NCI-H748 (cell line): ENCODE results near the gene PARD3B.

Source experiments
- DNase-seq: peaks from one replicate; lab custom pipeline; 2025; ENCODE audit not compliant: unreplicated experiment; lab: John Stamatoyannopoulos, UW

Gene PARD3B

DNA sequence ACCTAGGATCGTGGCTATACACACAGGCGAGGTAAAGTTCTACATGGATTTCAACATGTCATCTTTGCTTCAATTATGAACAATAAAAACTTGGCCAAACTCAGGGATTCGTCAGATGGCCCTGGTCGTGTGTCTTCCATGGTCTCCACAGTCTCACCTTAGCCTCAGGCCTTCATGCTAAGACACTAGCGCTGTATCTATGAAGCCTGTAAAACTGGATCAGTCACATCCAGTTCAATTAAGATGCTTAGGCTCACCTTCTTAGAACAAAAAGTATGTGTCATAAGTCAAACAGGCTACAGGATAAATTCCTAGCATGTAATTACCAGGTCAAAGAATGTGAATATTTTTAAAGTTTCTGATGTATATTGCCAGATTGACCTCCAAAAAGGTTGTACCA is 1023.3 kb downstream of the PARD3B start:
- DNase-seq, result no peak

DNA sequence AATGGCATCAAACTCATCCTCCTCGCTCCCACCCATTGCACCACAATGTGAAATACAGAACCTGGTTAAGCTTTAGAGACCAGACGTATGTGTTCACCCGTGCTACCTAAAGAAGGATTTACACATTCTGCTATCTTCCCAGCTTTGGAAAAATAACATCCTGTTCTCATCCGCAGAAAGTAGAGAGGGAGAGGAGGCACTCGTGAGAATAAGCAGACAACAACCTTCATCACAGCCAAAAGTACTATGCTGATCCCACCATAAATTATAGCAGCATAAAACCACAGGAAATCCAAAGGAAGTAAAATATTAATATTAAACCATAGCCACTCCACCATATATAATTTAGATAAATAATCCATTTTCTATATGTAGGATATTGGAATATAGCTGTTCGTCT is 1025.4 kb downstream of the PARD3B start:
- DNase-seq, result no peak

DNA sequence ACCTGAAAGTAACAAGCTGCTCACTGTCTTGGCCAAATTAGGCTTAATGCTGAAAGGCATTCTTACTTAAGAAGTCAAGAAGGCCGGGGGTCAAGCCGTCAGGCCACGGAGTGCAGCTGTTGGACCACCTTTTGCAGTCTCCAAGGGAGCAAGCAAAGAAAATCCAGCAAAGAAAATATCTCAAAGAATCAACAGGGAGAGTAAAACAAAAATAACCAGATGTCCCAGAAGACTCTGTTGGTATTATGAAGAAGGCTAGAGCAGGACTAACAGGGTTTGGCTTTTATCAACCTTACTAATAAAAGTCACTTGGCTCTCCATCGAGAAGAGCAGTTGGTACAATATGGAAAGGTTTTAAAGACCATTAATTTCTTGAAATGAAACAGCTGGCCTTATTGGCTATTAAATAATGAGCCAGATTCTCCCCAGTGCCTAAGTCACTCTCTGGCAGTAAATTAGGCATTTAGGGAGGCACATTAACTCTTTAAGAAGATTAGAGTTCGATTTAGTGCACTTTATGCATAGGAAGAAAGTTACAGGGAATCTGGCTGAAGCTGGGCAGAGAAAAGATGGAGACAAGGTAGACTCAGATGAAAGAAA is 1026.2 kb downstream of the PARD3B start:
- DNase-seq, result no peak

DNA sequence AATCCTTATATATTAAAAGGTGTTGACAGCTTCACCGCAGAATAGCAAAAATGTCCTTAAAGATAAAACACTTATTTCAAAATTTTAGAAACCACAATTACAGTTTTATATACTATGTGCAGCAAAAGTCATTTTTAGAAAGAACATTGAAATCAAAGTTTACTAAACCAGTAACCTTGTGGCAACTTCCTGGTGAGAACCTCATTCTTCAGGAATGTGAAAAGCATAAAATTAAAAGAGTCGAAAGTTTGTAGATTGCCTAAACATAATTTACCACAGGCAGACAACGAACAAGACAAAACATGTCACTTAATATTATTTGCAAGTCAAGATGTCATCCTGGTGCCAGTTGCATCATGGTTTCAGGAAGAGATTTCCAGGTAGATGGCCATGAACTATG is 1028.7 kb downstream of the PARD3B start:
- DNase-seq, result no peak

DNA sequence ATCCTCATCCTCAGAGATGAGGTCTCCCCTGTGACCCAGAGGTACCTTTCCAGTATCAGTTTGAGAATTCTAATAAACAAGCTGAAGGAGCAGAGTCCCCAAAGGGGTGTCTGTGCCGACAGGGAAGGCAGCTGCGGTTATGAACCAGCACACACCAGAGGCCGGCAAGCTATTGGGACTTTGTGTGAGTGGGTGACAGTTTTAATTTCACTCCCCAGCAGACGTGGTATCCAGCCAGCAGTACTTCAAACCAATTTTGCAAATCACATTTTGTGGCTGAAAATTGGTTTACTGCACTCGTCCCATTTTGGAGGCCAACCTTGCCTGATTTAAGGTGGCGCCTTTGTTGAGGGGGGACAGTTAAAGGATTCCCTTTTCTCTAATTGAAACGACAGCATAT is 1034.1 kb downstream of the PARD3B start:
- no peak for DNase-seq

DNA sequence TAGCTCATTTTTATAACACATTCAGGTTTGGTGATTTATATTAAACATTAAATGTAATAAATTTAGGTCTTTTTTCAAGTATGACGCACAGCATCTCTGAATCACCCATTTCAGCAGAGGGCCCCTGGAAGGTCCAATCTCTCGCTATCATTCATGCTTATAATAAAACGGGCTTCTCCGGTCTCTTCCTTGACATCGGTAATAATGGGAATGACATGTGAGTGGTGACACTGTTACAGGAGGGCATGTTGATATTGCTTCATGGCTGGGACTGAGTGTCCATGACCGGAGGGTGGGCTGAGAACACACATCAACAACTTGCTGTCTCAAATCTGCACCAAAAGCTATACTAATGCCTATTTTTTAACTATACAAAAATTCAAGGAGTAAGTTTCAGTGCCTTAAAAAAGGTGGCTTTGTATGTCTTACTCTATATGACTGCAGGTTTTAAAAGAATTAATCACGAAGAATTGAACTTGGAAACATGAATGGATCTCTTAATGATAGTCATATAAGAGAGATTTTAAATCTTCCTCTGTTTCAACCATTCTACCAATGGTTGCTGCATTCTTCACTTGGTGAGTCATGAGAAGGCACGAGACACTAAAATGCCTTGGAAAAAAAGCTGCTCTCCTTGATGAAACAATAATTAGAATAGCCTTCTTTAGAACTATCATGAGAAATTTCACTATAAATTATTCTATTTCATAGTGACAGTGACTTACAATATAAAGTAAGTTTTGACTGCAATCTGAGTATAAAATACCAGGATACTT is 1035.1 kb downstream of the PARD3B start:
- DNase-seq, result no peak

DNA sequence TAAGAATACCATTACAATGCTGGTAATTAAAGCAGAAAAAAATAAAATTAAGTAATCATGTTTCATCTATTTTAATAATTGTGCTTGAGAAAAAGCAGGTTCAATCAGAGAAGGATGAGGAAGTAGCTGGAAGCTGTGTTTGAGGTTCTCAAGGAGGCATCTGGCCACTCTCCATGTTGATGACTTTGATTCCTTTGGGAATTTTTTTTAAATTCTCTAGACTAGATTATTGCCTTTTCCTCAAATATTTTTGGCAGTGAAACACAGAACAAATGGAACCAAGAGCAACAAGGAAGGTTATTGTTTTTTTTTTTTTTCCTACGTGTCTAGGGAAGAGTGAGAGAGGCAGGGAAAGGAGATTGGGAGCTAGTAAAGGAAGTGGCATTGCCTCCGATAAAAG is 1037.1 kb downstream of the PARD3B start:
- DNase-seq, result no peak

DNA sequence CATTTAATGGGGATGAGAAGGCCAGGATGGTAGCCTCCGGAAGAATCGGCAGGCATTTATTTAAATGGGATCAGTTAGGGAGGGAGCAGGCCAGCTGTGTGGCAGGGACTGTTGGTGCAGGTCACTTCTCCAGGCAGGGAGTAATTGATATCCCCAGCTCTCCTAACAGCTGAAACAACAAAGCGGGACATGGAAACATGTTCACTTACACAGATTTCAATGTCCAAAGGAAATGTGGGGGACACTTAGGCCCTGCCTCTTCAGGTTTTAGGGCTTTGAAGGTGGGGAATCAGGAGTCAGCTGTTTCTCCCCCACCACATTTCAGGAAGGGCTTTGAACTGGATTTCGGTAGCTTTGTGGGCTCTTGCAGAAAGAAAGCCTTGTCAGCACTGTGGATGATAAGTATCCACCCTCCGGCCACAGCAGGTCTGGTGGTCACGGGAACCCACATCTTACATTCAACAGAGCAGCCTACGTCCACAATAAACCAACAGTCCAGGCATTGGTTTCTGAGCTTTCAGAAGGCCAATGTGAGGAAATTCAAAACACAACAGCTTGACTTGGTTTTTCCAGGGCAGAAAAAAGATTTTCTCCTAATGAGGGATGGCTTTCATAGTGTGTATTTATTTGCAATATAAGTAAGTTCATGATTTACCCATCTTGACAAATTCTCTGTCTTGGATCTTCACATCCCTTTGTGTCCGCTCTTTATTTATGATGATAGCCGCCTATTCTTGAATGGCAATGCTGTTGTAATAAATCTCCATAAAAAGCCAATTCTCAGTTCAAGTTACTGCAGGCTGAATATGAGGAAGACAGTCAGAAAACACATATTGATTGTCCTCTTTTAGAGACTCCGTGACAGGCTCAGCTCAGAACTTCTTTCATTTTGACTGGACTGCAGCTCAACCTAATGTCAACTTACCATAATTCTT is 1040.4 kb downstream of the PARD3B start:
- peak; percentile 94 for DNase-seq

DNA sequence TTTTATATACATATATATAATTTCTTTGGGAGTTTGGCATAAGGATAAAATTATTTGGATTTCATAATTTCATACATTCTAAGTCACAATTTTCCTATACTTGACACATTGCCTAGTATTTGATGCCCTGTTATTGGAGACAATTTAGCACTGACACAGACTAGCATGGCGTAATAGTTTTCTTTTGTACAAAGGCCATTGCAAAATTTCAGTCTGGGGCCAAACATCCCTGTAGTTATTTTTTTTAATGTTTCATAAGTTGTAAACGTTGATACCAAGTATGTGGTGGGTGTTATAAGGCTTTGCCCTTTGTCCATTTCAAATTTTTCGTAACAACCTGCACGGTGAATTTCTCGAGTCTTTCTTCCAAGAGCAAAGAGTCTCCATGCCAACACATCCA is 1041.4 kb downstream of the PARD3B start:
- DNase-seq, result no peak

DNA sequence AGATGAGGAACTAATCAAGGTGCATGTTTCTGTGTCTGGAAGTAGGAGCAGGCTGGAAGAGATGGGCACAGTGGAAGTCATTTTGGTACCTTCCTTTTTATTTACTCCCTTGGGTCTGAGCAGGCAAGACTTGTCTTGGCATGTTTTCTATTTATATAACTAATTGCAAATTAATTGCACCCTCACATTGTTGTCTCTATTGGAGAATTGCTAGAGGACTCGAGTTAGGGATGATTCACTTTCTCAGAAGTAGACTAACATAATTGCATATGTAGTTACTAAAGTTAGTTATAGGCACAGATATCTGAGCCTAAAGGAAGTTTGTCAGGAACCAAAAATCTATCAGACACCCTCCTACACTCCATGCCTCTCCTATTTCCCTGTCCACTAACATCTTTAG is 1044.2 kb downstream of the PARD3B start:
- DNase-seq, result peak; percentile 74

DNA sequence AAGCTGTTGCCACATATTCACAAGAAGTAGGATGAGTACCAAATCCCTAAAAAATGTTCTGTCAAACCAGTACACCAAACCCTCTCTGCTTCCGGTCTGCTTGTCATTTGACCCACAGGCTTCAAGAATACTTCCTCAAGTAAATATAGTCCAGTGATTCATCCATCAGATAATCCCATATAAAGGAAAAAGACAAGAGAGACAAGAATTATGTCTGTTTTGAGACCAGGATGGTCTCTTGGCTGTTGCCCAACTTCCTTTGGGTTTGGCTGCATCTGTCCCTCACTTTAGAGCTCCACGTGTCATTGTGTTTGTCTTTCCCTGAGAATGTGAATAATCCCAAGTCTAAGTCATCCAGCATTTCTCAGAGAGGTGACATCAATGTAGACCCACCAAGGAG is 1045.5 kb downstream of the PARD3B start:
- peak; percentile 40 for DNase-seq

DNA sequence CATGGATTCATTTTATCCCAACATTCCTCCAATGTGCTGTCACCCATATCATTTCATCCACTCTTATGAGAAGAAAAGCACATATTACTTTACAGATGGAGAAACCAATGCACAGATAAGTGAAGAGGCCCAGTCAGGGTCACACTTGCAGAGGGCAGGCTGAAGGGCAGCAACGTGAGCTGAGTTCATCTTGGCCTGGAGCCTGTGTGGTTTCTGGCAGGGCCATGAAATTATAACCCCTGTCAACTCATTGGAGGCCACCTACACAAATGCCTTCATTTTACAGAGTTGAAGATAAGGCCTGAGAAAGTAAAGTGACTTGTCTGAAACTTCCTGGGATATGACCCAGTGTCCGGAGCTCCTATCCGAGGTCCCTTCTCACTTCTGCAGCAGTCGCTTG is 1048.6 kb downstream of the PARD3B start:
- DNase-seq, result no peak

DNA sequence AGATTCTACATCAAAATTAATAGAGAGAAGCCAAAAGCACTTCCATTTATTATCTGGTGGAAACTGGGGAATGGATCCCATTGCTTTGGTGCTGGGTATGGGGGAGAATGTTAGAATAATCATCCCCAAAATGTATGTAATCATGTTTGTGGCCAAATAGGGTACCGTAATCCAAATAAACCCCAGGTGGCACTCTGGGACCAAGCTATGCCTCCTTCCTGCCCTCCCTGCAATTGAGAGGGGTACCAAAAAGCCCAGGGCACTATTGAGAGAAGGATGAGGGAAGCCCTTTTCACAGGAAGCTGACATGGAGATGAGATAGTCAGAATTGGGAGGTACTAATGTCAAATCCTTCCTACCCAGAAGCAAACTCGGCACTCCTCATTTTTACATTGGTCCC is 1051.3 kb downstream of the PARD3B start:
- DNase-seq, result no peak

DNA sequence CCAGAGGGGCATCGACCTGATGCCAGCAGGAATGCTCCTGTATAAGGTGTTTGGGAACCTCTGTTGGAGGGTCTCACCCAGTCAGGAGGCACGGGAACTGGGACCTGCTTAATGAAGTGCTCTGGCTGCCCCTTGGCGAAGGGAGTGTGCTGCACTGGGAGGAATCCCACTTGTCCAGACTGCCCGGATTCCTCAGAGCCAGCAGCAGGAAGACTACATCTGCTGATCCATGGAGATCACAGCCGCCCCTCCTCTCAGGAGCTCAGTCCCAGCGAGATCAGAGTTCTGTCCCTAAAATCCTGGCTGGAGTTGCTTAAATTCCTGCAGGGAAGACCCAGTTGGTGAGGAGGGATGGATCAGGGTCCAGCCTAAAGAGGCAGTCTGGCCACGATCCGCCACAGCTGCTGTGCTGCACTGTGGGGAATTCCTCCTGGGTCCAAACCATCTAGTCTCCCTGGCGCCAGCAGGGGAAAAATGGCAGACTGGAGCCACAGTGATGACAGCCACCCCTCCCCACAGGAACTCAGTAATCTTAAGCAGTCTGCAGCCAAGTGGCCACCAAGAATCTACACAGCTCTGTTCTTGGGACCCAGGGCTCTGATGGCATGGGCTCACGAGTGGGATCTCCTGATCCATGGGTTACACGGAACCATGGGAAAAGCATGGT is 1060.5 kb downstream of the PARD3B start:
- no peak for DNase-seq

DNA sequence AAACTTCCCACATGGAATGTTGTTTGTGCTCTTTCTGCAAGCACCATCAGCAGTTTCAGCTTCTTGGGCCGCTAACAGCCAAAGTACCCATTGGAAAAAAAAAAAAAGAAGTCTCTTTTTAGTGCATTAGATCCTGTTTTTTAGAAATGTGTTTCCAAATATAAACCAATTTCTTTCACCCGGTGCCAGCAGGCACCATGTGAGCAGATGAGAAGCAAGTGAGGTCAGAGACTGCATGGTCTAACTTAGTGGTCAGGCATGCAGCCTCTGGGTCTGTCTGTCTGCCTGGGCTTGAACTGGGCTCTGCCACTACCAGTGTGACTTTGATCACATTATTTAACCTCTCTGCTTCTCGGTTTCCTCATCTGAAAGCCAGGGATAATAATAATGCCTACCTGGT is 1061.9 kb downstream of the PARD3B start:
- DNase-seq, result no peak

DNA sequence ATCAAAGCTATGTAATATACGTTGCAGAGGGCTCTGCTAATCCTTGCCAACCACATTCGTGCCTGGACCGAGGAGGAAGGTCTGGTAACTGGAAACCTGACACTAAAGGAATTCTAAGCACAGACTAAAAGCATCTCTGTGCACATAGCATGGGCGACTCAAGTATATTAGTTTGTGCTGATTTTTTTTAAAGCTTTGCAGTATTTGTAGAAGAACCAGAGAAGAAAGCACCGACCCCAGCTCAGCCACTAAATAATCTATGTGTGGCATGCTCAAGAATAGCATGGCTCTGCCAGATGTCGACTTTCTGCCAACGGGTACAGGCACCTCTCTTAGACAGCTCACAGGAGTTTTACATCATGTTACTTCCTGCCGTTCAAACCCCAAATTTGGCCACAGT is 1063.8 kb downstream of the PARD3B start:
- DNase-seq, result no peak

DNA sequence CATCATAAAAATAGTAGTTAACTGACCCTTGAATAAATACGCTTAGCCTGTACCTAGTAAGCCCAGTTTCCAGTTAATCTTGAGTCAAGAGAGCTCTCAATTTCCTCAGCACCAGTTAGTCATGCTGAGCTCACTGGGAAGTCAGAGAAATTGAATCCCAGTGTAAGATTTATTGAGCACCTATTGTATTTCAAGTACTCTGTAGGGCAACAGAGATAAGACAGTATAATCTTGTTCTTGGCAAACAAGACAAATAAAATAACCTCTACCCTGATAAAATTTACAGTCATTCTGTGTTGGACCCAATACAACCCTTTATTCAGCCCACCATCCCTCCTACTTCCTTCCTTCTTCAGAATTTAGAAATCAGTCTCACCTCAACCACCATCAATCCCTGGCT is 1065.2 kb downstream of the PARD3B start:
- no peak for DNase-seq

DNA sequence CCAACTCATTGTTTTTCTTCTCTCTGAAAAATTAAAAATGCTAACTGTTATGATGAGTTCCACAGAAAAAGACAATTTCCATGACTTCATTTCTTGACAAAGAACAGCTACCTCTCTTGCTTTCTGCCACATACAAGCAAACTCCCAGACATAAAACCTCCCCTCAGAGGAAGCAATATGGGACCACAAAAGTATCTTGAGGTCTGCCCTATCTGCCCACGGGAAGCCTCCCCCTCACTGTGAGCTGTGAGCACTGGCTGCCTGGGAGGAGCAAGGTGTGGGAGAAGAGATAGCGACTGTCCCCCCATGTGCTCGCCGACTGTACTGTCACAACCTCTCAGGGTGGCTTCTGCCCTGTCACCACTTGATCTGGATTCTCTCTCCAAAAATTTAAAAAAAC is 1067.4 kb downstream of the PARD3B start:
- DNase-seq, result no peak

DNA sequence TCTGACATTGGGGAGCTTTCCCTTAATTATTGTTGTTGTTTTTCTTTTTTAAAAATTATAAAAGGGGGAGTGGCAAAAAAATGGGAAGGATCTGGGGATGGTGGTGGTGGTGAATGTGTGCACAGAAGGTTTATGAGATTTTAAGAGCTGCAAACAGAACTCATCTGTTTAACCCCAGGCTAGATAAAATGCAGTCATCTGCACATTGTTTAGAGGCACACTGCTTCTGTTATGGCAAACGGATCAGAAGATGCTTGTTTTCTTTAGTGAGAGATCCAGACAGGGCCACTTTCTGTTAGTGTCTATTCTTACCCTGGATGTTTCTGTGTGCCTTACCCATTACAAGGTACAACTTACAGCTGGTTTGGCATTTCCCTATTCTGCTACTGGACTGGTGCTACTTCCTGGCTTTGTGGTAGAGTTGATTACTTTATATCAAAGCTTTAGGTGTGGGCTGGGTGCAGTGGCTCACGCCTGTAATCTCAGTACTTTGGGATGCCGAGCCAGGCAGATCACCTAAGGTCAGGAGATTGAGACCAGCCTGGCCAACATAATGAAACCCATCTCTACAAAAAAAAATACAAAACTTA is 1068.8 kb downstream of the PARD3B start:
- no peak for DNase-seq

DNA sequence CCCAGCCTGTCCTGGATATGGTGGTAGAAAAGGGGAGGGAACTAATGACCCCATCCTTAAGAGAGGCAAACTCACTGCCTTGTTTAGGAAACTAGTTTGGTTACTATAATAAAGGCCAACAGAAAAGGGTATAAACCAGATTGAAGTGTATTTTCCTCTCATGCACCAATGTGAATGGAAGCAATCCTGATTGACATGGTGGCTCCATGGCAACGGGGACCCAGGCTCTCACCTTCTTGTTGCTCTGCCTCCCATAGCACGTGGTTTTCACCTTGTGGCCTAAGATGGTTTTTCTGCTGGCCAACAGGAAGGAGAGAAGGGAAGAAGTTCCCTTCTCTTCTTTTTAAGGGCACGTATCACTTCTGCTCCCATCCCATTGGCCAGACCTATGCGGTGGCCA is 1069.7 kb downstream of the PARD3B start:
- no peak for DNase-seq

DNA sequence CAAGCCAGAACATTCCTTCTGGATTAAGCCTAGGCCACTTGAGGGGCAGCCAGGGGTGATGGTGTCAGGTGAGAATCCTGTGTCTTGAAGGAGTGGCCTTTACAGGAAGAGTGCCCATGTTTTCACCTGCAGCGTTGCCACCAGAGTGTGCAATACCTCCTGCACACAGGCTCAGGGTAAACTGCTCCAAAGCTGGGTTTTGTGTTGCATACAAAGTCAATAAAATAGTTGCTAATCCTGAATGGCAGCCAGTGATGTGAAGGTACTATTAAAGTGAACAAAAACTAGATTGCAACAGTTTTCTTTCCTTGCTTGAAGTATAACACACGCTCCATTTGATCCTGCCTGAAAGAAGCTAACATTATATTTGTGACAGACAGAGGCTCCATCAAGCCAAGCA is 1072.6 kb downstream of the PARD3B start:
- peak; percentile 9 for DNase-seq
